ENCODE data around the gene PPL.
"Not testable (repeated sequence)": the region's sequence is repeated elsewhere in the genome, so short reads cannot be mapped to it uniquely, and the experiment has no call there.

PPL gene

GRCh38 chr16:4936991-4937781 lies at the start of gene PPL:
Gene PPL (minus strand): TSS chr16:4937148. CDS start chr16:4937045, 103 bp downstream.
- in situ Hi-C loops (cut with MboI; ENCODE audit: low sequenced_read_pairs): no loop called here

GRCh38 chr16:4984174-4984990 lies 47.4 kb upstream of the PPL start:
- in situ Hi-C loops (cut with MboI; ENCODE audit: low sequenced_read_pairs): no loop called here

GRCh38 chr16:4982056-4982867 lies 45.3 kb upstream of the PPL start:
- in situ Hi-C loops (cut with MboI; ENCODE audit: low sequenced_read_pairs): no loop called here

GRCh38 chr16:4981473-4981872 lies 44.5 kb upstream of the PPL start:
- in situ Hi-C loops (cut with MboI; ENCODE audit: low sequenced_read_pairs): no loop called here

- in situ Hi-C loops (cut with MboI; ENCODE audit: low sequenced_read_pairs): no loop called here
Measured at GRCh38 chr16:4980691-4981090, 43.7 kb upstream of the PPL start.

GRCh38 chr16:4979736-4980660 lies 43.0 kb upstream of the PPL start:
- in situ Hi-C loops (cut with MboI; ENCODE audit: low sequenced_read_pairs): no loop called here

GRCh38 chr16:4979164-4979563 lies 42.2 kb upstream of the PPL start:
- in situ Hi-C loops (cut with MboI; ENCODE audit: low sequenced_read_pairs): no loop called here

- in situ Hi-C loops (cut with MboI; ENCODE audit: low sequenced_read_pairs): no loop called here
Measured at GRCh38 chr16:4976611-4977145, 39.7 kb upstream of the PPL start.

GRCh38 chr16:4976079-4976478 lies 39.1 kb upstream of the PPL start:
- in situ Hi-C loops (cut with MboI; ENCODE audit: low sequenced_read_pairs): no loop called here

GRCh38 chr16:4972938-4973587 lies 36.1 kb upstream of the PPL start:
- in situ Hi-C loops (cut with MboI; ENCODE audit: low sequenced_read_pairs): no loop called here

- in situ Hi-C loops (cut with MboI; ENCODE audit: low sequenced_read_pairs): no loop called here
Measured at GRCh38 chr16:4970010-4970409, 33.1 kb upstream of the PPL start.

GRCh38 chr16:4968879-4969483 lies 32.0 kb upstream of the PPL start:
- in situ Hi-C loops (cut with MboI; ENCODE audit: low sequenced_read_pairs): no loop called here

GRCh38 chr16:4968278-4968677 lies 31.3 kb upstream of the PPL start:
- in situ Hi-C loops (cut with MboI; ENCODE audit: low sequenced_read_pairs): not testable (repeated sequence)

- in situ Hi-C loops (cut with MboI; ENCODE audit: low sequenced_read_pairs): no loop called here
Measured at GRCh38 chr16:4966736-4967453, 29.9 kb upstream of the PPL start.

GRCh38 chr16:4963527-4963926 lies 26.6 kb upstream of the PPL start:
- in situ Hi-C loops (cut with MboI; ENCODE audit: low sequenced_read_pairs): not testable (repeated sequence)

GRCh38 chr16:4962716-4963115 lies 25.8 kb upstream of the PPL start:
- in situ Hi-C loops (cut with MboI; ENCODE audit: low sequenced_read_pairs): no loop called here

- in situ Hi-C loops (cut with MboI; ENCODE audit: low sequenced_read_pairs): no loop called here
Measured at GRCh38 chr16:4960579-4960978, 23.6 kb upstream of the PPL start.

Data from HL-60/S4 treated with retinoic acid at 250 ng/mL for 4 days and 3 days (cell line).